HS-27A (cell line): Measurements from ENCODE around the gene CDC42EP3.

ENCODE experiments used
- DNase-seq: peaks from one replicate; pipeline ENCODE4 v3.0.0-alpha.2; 2012; ENCODE audit warnings: low read depth, missing footprints

Gene CDC42EP3

GRCh38 chr2:37618326-37618725 is 53.1 kb downstream of the CDC42EP3 start:
- DNase-seq = no peak

DNA sequence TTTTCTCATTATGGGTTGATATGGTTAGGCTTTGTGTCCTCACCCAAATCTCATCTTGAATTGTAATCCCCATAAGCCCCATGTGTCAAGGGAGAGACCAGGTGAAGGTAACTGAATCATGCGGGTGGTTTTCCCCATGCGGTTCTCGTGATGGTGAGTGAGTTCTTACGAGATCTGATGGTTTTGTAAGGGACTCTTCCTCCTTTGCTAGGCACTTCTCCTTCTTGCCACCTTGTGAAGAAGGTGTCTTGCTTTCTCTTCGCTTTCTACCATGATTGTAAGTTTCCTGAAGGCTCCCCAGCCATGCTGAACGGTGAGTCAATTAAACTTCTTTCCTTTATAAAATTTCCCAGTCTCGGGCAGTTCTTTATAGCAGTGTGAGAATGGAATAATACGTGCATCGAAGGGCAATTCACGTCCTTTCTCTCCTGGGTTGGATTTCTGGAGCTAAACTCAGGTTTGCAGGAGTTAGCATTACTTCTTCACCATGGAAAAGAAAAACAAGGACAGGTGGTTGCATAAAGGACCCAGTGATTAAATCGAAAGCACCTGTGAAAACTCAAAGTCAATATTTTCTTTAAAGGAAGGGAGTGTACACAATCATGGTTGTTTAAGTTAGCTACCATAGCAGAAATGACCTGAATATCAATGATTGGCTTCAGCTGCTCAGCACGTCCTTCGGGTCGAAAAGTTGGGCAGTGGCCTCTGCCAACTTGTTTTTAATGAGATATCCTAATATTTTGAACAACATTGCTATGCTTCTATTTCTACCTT is 54.1 kb downstream of the CDC42EP3 start:
- no peak for DNase-seq

DNA sequence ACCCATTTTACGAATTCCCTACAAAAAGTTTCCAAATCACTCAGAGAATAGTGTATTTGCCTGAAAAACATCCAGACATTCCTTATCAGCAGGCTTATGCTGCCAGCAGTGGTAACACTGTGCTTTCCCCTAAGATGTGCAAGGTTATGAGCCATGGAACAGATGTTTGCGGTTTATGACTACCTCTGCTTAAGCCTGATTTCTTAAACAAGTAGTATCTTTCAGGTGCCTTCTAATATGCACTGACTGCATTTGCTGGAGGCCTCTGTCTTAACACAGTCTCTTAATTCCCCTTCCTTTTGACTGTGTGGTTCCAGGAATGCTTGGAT is 54.8 kb downstream of the CDC42EP3 start:
- no peak for DNase-seq

DNA sequence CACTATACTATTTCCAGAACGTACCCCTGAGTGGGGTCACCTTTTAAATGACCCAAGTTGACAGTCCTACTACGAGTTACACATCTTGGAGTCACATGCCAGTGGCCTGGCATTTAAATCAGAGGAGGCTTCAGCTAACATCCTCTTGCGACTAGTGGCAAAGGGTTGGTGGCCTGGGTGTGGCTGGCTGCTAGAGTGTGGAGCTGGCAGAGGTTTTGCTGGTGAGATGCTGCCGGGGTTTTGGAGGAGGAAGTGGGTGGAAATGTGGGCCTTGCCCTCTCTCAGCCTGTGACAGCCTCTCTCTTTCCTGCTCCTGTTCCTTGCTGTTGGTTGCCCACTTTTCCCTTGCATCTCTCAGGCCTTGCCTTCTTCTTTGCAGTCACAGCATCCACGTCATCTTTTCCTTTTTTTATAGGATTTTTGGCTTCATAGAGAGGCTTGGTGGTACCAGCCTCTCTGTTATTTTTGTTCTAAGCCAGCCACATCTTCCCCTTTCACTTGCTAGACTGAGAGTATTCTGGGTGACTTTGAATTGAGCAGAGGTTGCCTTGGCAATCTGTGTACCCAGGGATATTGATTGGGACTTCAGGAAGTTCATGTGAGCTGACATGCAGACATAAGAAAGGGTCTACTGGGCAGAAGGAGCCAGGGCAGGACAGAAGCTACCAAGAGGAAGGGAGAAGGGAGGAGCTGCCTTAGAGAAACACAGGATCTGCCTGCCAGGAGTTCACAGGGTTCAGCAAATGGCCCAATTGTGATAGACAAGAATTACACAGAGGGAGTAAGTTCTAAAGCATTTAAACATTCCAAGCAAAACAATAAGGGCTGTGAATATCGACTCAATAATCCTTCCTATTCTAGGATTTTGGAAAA is 55.4 kb downstream of the CDC42EP3 start:
- no peak for DNase-seq

GRCh38 chr2:37614061-37614738 is 57.2 kb downstream of the CDC42EP3 start:
- no peak for DNase-seq

GRCh38 chr2:37612382-37612781 is 59.1 kb downstream of the CDC42EP3 start:
- no peak for DNase-seq

GRCh38 chr2:37610638-37611289 is 60.7 kb downstream of the CDC42EP3 start:
- no peak for DNase-seq

DNA sequence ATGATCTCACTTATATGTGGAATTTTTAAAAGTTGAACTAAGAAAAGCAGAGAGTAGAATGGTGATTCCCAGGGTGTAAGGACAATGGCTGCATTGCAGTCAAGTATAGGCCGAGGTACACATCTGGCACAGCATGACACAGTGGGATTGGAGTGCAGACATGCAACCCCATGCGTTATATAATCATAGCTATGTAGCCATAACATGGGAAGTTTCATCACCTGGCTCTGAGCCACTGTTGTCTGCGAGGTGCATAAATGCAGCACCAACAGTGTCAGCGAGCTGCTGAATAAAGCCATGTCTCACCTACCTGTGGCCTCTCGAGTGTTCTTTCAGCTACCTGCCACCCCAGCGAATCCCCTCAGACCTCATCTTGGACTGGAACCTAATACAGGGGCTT is 61.7 kb downstream of the CDC42EP3 start:
- no peak for DNase-seq

DNA sequence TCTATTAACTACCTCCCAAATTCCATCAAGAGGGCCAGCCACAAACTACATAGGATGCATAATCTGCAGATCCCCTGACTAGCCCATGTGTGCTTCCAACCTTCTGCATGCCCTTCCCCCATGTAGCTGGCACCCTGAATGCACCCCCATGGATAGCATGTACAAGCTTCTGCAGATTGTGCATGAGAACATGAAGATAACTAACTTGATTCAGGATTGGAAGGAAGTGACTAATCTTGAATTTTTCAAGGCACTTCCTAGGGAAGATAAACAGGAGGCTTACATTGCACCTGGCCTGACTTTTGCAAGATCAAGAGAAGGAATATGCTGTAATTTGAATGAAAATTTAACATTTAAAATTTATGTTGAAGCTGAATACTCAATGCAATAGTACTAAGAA is 66.7 kb downstream of the CDC42EP3 start:
- DNase-seq = no peak

GRCh38 chr2:37602702-37603101 is 68.7 kb downstream of the CDC42EP3 start:
- DNase-seq = no peak

GRCh38 chr2:37602040-37602439 is 69.4 kb downstream of the CDC42EP3 start:
- DNase-seq = no peak

GRCh38 chr2:37601569-37601968 is 69.9 kb downstream of the CDC42EP3 start:
- no peak for DNase-seq

- no peak for DNase-seq
Measured at GRCh38 chr2:37600735-37601134, 70.7 kb downstream of the CDC42EP3 start.

DNA sequence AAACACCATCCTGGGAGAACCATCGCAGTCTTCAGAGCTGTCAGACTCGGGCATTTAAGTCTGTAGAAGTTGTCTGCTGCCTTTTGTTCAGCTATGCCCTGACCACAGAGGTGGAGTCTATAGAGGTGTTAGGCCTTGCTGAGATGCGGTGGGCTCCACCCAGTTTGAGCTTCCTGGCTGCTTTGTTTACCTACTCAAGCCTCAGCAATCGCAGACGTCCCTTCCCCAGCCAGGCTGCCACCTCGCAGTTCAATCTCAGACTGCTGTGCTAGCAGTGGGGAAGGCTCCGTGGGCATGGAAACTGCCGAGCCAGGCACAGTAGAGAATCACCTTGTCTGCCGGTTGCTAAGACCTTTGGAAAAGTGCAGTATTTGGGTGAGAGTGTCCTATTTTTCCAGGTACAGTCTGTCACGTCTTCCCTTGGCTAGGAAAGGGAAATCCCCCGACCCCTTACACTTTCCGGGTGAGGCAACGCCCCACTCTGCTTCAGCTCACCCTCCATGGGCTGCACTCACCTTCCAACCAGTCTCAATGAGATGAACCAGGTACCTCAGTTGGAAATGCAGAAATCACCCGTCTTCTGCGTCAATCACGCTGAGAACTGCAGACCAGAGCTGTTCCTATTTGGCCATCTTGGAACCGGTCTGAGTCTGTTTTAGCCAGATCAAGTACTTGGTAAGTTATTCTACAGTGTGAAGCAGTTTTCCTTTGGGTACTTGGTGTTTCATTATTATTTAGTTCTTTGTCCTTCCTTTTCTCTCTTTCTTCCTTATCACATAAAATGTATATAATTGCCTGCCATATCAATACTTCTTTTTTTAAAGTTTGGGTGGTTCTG is 71.5 kb downstream of the CDC42EP3 start:
- no peak for DNase-seq

DNA sequence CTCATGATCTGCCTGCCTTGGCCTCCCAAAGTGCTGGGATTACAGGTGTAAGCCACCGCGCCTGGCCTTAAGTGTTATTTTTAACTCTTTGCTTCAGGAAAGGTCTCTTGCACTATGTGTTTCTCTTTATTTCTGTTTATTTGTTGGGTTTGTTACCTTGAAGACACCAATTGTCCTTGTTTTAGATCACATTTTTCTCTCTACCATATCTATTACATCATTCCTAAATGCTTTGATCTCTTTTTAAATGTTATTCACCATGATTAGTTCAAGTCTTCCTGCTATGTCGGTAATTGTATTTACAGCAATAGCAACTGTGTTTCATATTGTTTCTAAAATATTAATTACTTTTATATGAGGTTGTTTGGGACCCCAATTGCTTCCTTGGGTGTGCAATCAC is 77.7 kb downstream of the CDC42EP3 start:
- no peak for DNase-seq

DNA sequence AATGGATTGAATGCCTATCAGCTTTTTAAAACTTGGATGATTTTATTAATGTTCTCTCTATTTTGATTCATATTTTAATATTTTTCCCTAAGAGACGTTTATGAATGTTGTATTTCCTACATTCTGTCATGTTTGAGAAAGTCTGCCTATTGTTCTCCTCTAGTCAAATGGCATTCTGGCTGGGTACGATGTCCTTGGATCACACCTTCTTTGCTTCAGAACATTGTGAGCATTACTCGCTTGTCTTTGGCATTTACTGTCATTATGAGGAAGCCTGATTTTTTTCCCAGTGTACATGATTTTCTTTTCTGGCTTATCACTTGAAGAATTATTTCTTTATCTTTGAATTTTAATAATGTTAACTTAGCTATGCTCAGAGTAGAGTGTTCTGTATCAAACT is 78.4 kb downstream of the CDC42EP3 start:
- no peak for DNase-seq
